ENCODE data around the gene ECEL1. TPM values are rescaled to one million over a fixed set of nuclear protein-coding genes. Genes with fewer than 3 reads are reported as not detected.
"Not testable (repeated sequence)": the region's sequence is repeated elsewhere in the genome, so short reads cannot be mapped to it uniquely, and the experiment has no call there.

ECEL1 gene
- total and polyA plus RNA-seq, 2 experiments from 2014 or later: 0.54 TPM; not detected in 1

GRCh38 chr2:232441147-232441651 is 46.4 kb downstream of the ECEL1 start:
- in situ Hi-C loops (cut with MboI): no loop called here
- H3K4me2 ChIP-seq (ENCODE audit: unreplicated experiment): no peak overlapping the region
- H2AFZ ChIP-seq: no peak overlapping the region
- no peaks in the 10 kb centered on the region for H3K9me2 ChIP-seq (ENCODE audit: insufficient read depth)
- H3K9ac ChIP-seq: no peak overlapping the region
- no peaks in the 10 kb centered on the region for H3K36me3 ChIP-seq (ENCODE audit: low read depth)
- H4K20me1 ChIP-seq (ENCODE audit: insufficient read depth): no peaks in the 10 kb centered on the region
- no peaks in the 10 kb centered on the region for H3K4me1 ChIP-seq (ENCODE audit: insufficient read depth)
- no peaks in the 10 kb centered on the region for H3K27me3 ChIP-seq (replicated peaks; ENCODE audit: insufficient read depth)
- no peak for DNase-seq
- no peaks in the 10 kb centered on the region for H3F3A ChIP-seq (ENCODE audit: insufficient read depth)
- no peaks in the 10 kb centered on the region for H3K9me3 ChIP-seq (ENCODE audit: low read depth)
- no peaks in the 10 kb centered on the region for H3K79me2 ChIP-seq (ENCODE audit: insufficient read depth)
- no peak overlapping the region for H3K27ac ChIP-seq
- TF ChIP-seq EZH2 (IDR thresholded peaks at IDR 0.05; ENCODE audit: insufficient read depth, poor library complexity, severe bottlenecking): no peak
- WGBS, 2 experiments (ENCODE audit: low coverage in 1 of 2, low lambda C conversion rate in 2 of 2, missing lambda C conversion rate in 2 of 2): 50 to 59% methylated on average over 12 of the region's 12 CpGs
- H3K4me3 ChIP-seq: no peak overlapping the region

- H3K4me2 ChIP-seq (ENCODE audit: unreplicated experiment); in situ Hi-C loops (cut with MboI); H2AFZ ChIP-seq; H3K79me2 ChIP-seq (ENCODE audit: insufficient read depth); H4K20me1 ChIP-seq (ENCODE audit: insufficient read depth); H3K36me3 ChIP-seq (ENCODE audit: low read depth); H3F3A ChIP-seq (ENCODE audit: insufficient read depth); H3K27me3 ChIP-seq (replicated peaks; ENCODE audit: insufficient read depth); H3K9ac ChIP-seq; H3K4me3 ChIP-seq; H3K9me3 ChIP-seq (ENCODE audit: low read depth); H3K9me2 ChIP-seq (ENCODE audit: insufficient read depth); H3K4me1 ChIP-seq (ENCODE audit: insufficient read depth); H3K27ac ChIP-seq: not testable (repeated sequence)
- 12 to 17% methylated on average over 13 to 16 of the region's 16 CpGs for WGBS, 2 experiments (ENCODE audit: low coverage in 1 of 2, low lambda C conversion rate in 2 of 2, missing lambda C conversion rate in 2 of 2)
- DNase-seq: peak; percentile 74
Measured at GRCh38 chr2:232440220-232441018, 47.2 kb downstream of the ECEL1 start.

GRCh38 chr2:232439758-232440135 is 47.9 kb downstream of the ECEL1 start:
- Histone ChIP-seq H3K36me3 (ENCODE audit: low read depth) (no peaks in the 10 kb centered on the region), H2AFZ (no peak overlapping the region), H3K9ac (no peak overlapping the region), H3K4me1 (ENCODE audit: insufficient read depth) (no peaks in the 10 kb centered on the region), H3K4me2 (ENCODE audit: unreplicated experiment) (no peak overlapping the region), H3K79me2 (ENCODE audit: insufficient read depth) (no peaks in the 10 kb centered on the region), H3K4me3 (no peak overlapping the region), H3K9me2 (ENCODE audit: insufficient read depth) (no peaks in the 10 kb centered on the region), H3K9me3 (ENCODE audit: low read depth) (no peaks in the 10 kb centered on the region), H4K20me1 (ENCODE audit: insufficient read depth) (no peaks in the 10 kb centered on the region), H3K27me3 (replicated peaks; ENCODE audit: insufficient read depth) (no peaks in the 10 kb centered on the region; the same call in 1 of the 2 replicates), H3F3A (ENCODE audit: insufficient read depth) (no peaks in the 10 kb centered on the region), H3K27ac (no peak overlapping the region)
- WGBS, 2 experiments (ENCODE audit: low coverage in 1 of 2, low lambda C conversion rate in 2 of 2, missing lambda C conversion rate in 2 of 2): 10 to 22% methylated on average over 3 of the region's 5 CpGs
- TF ChIP-seq EZH2phosphoT487 (IDR thresholded peaks at IDR 0.05; ENCODE audit: insufficient read depth, low read depth) (no peak), EZH2 (IDR thresholded peaks at IDR 0.05; ENCODE audit: insufficient read depth, poor library complexity, severe bottlenecking) (no peak)
- no peak for DNase-seq
- in situ Hi-C loops (cut with MboI): loop anchor here (10.0 kb wide), 1 partner anchor 95 kb away; no protein-coding TSS in a partner anchor

- in situ Hi-C loops (cut with MboI): loop anchor here (10.0 kb wide), 1 partner anchor 94 kb away; no protein-coding TSS in a partner anchor
Measured at GRCh38 chr2:232438951-232439757, 48.5 kb downstream of the ECEL1 start.

More at GRCh38 chr2:232438951-232439757, 48.5 kb downstream of the ECEL1 start:
- no peaks in the 10 kb centered on the region for H3F3A ChIP-seq (ENCODE audit: insufficient read depth)
- no peak for DNase-seq
- no peak overlapping the region for H3K27ac ChIP-seq
- no peak overlapping the region for H3K9ac ChIP-seq
- WGBS, 2 experiments (ENCODE audit: low coverage in 1 of 2, low lambda C conversion rate in 2 of 2, missing lambda C conversion rate in 2 of 2): 57 to 59% methylated on average over 17 to 20 of the region's 22 CpGs
- TF ChIP-seq EZH2phosphoT487 (IDR thresholded peaks at IDR 0.05; ENCODE audit: insufficient read depth, low read depth) (no peak), EZH2 (IDR thresholded peaks at IDR 0.05; ENCODE audit: insufficient read depth, poor library complexity, severe bottlenecking) (no peak)
- no peak overlapping the region for H2AFZ ChIP-seq
- no peak overlapping the region for H3K4me2 ChIP-seq (ENCODE audit: unreplicated experiment)
- no peaks in the 10 kb centered on the region for H3K36me3 ChIP-seq (ENCODE audit: low read depth)
- no peaks in the 10 kb centered on the region for H3K9me2 ChIP-seq (ENCODE audit: insufficient read depth)
- no peaks in the 10 kb centered on the region for H4K20me1 ChIP-seq (ENCODE audit: insufficient read depth)
- no peak overlapping the region for H3K4me3 ChIP-seq
- H3K9me3 ChIP-seq (ENCODE audit: low read depth): no peaks in the 10 kb centered on the region
- H3K4me1 ChIP-seq (ENCODE audit: insufficient read depth): no peaks in the 10 kb centered on the region
- no peaks in the 10 kb centered on the region for H3K79me2 ChIP-seq (ENCODE audit: insufficient read depth)
- H3K27me3 ChIP-seq (replicated peaks; ENCODE audit: insufficient read depth): no peaks in the 10 kb centered on the region; the same call in 1 of the 2 replicates
